Thymus (tissue), 11 donors: ENCODE data around the gene PEX13. TPM values are rescaled to one million over a fixed set of nuclear protein-coding genes. Genes with fewer than 3 reads are reported as not detected.

Source experiments
- DNase-seq, 9 donors: peaks; one replicate each; pipeline ENCODE4 v3.0.0-alpha.2; 2013; ENCODE audit warnings: low spot score in 9 of 9, low read depth in 6 of 9, missing footprints in 1 of 9
- H3K27ac ChIP-seq, 2 donors: one replicate each; pipeline ENCODE4 v1.5.1; 2013; ENCODE audit warnings: control low read depth in 1 of 2, low read depth in 1 of 2, low read length in 1 of 2, mild to moderate bottlenecking in 1 of 2, moderate library complexity in 1 of 2
- H3K27me3 ChIP-seq, 2 donors: one replicate each; pipeline ENCODE4 v1.5.1; 2013; ENCODE audit warnings: low read length in 1 of 2; ENCODE audit not compliant: control insufficient read depth in 2 of 2, insufficient read depth in 1 of 2
- H3K36me3 ChIP-seq, 2 donors: one replicate each; pipeline ENCODE4 v1.5.1; 2013; ENCODE audit warnings: low read length in 1 of 2, mild to moderate bottlenecking in 1 of 2, moderate library complexity in 1 of 2; ENCODE audit not compliant: control insufficient read depth in 2 of 2, insufficient read depth in 2 of 2
- H3K4me1 ChIP-seq, 2 donors: one replicate each; pipeline ENCODE4 v1.5.1; 2013; ENCODE audit warnings: low read length in 2 of 2; ENCODE audit not compliant: control insufficient read depth in 2 of 2, insufficient read depth in 2 of 2
- H3K4me3 ChIP-seq, 2 donors: one replicate each; pipeline ENCODE4 v1.5.1; 2013; ENCODE audit warnings: low read length in 2 of 2, control low read depth in 1 of 2, mild to moderate bottlenecking in 1 of 2
- H3K9me3 ChIP-seq, 2 donors: one replicate each; pipeline ENCODE4 v1.5.1; 2013; ENCODE audit warnings: low read length in 1 of 2, mild to moderate bottlenecking in 1 of 2; ENCODE audit not compliant: control insufficient read depth in 2 of 2, insufficient read depth in 1 of 2
- WGBS: extraction: QIAGEN DNeasy Blood & Tissue Kit; methylation state at CpG from one replicate; pipeline ENCODE4 v1.1.7; 2013; 5-methylcytosine and 5-hydroxymethylcytosine counted together
- polyA plus RNA-seq: library from polyadenylated mRNA; stranded (reverse); fragments of 200-250 nt; gene quantifications from one replicate; pipeline ENCODE4 v1.2.3, GENCODE V29; 2013
- total RNA-seq: library from RNA; stranded (reverse); fragments of 120-200 nt; gene quantifications from one replicate; pipeline ENCODE4 v1.2.4, GENCODE V29; 2013
- donor health status: healthy.

The PEX13 gene
- total and polyA plus RNA-seq, 2 donors, result 16.9 to 18.8 TPM

- Histone ChIP-seq H3K27ac (no peak overlapping the region), H3K4me1 (no peaks in the 10 kb centered on the region), H3K27me3 (no peaks in the 10 kb centered on the region), H3K9me3 (no peaks in the 10 kb centered on the region), H3K4me3 (no peak overlapping the region), H3K36me3 (peaks cover 0 to 10% of the 10 kb centered on the region in 2 donors)
- DNase-seq, result no peak
- 87% methylated on average over 1 of the region's 1 CpG for WGBS
These were observed 56.6 kb downstream of the PEX13 start for GRCh38 chr2:61074100-61074499.

- H3K36me3 ChIP-seq, result peaks cover 2 to 6% of the 10 kb centered on the region in 2 donors
These were observed 68.4 kb downstream of the PEX13 start for GRCh38 chr2:61085883-61086282.

GRCh38 chr2:61089797-61090196, 72.3 kb downstream of the PEX13 start:
- H3K4me1 ChIP-seq, result no peaks in the 10 kb centered on the region
- H3K9me3 ChIP-seq, result no peaks in the 10 kb centered on the region
- no peak overlapping the region for H3K27ac ChIP-seq
- no peaks in the 10 kb centered on the region for H3K27me3 ChIP-seq
- H3K4me3 ChIP-seq, result no peak overlapping the region
- peaks cover 0 to 6% of the 10 kb centered on the region in 2 donors for H3K36me3 ChIP-seq
- DNase-seq, result no peak

More at GRCh38 chr2:61085883-61086282, 68.4 kb downstream of the PEX13 start:
- Histone ChIP-seq H3K9me3 (no peaks in the 10 kb centered on the region), H3K27me3 (no peaks in the 10 kb centered on the region), H3K27ac (no peak overlapping the region), H3K4me3 (no peak overlapping the region), H3K4me1 (no peaks in the 10 kb centered on the region)
- WGBS, result 100% methylated on average over 1 of the region's 1 CpG
- no peak for DNase-seq

- WGBS, result over 99% methylated on average over 5 of the region's 5 CpGs
- H3K4me1 ChIP-seq, result no peaks in the 10 kb centered on the region
- no peak for DNase-seq
- no peaks in the 10 kb centered on the region for H3K9me3 ChIP-seq
- peaks cover 0 to 6% of the 10 kb centered on the region in 2 donors for H3K36me3 ChIP-seq
- no peak overlapping the region for H3K4me3 ChIP-seq
- H3K27ac ChIP-seq, result no peak overlapping the region
- H3K27me3 ChIP-seq, result no peaks in the 10 kb centered on the region
These were observed 72.9 kb downstream of the PEX13 start for GRCh38 chr2:61090386-61090921.

- H3K4me1 ChIP-seq, result no peaks in the 10 kb centered on the region
- H3K27ac ChIP-seq, result no peak overlapping the region
- H3K36me3 ChIP-seq, result peaks cover 0 to 6% of the 10 kb centered on the region in 2 donors
- WGBS, result over 99% methylated on average over 8 of the region's 8 CpGs
- no peaks in the 10 kb centered on the region for H3K27me3 ChIP-seq
- no peaks in the 10 kb centered on the region for H3K9me3 ChIP-seq
- H3K4me3 ChIP-seq, result no peak overlapping the region
- DNase-seq, result no peak
These were observed 74.0 kb downstream of the PEX13 start for GRCh38 chr2:61091485-61091884.

- H3K4me1 ChIP-seq, result no peaks in the 10 kb centered on the region
- H3K9me3 ChIP-seq, result no peaks in the 10 kb centered on the region
- no peak overlapping the region for H3K4me3 ChIP-seq
- no peak for DNase-seq
- 97% methylated on average over 3 of the region's 3 CpGs for WGBS
- H3K27ac ChIP-seq, result no peak overlapping the region
- no peaks in the 10 kb centered on the region for H3K27me3 ChIP-seq
- H3K36me3 ChIP-seq, result no peaks in the 10 kb centered on the region
These were observed 78.9 kb downstream of the PEX13 start for GRCh38 chr2:61096438-61096837.

- H3K27me3 ChIP-seq, result no peaks in the 10 kb centered on the region
- no peak overlapping the region for H3K4me3 ChIP-seq
- H3K36me3 ChIP-seq, result no peaks in the 10 kb centered on the region
- WGBS, result 99% methylated on average over 4 of the region's 4 CpGs
- no peak overlapping the region for H3K27ac ChIP-seq
- H3K4me1 ChIP-seq, result no peaks in the 10 kb centered on the region
- no peaks in the 10 kb centered on the region for H3K9me3 ChIP-seq
- no peak for DNase-seq
These were observed 83.3 kb downstream of the PEX13 start for GRCh38 chr2:61100801-61101200.

Other genes starting within 250 kb of the PEX13 start
- gene REL, start 136.1 kb upstream of the PEX13 start, total RNA-seq, result 10.6 TPM
- gene REL, start 136.1 kb upstream of the PEX13 start, polyA plus RNA-seq, result 3.1 TPM
- 10.4 TPM for gene PUS10, start 535 bp downstream of the PEX13 start, total RNA-seq
- 6.2 TPM for gene PUS10, start 535 bp downstream of the PEX13 start, polyA plus RNA-seq
- 5.8 TPM for gene SANBR, start 48.2 kb downstream of the PEX13 start, total RNA-seq
- 6.0 TPM for gene SANBR, start 48.2 kb downstream of the PEX13 start, polyA plus RNA-seq
- gene C2orf74, start 144.5 kb downstream of the PEX13 start, total RNA-seq, result 29.8 TPM
- 51.6 TPM for gene C2orf74, start 144.5 kb downstream of the PEX13 start, polyA plus RNA-seq